ENCODE data around the gene ARFGEF3.
"Not testable (repeated sequence)": the region's sequence is repeated elsewhere in the genome, so short reads cannot be mapped to it uniquely, and the experiment has no call there.

ARFGEF3 gene

DNA sequence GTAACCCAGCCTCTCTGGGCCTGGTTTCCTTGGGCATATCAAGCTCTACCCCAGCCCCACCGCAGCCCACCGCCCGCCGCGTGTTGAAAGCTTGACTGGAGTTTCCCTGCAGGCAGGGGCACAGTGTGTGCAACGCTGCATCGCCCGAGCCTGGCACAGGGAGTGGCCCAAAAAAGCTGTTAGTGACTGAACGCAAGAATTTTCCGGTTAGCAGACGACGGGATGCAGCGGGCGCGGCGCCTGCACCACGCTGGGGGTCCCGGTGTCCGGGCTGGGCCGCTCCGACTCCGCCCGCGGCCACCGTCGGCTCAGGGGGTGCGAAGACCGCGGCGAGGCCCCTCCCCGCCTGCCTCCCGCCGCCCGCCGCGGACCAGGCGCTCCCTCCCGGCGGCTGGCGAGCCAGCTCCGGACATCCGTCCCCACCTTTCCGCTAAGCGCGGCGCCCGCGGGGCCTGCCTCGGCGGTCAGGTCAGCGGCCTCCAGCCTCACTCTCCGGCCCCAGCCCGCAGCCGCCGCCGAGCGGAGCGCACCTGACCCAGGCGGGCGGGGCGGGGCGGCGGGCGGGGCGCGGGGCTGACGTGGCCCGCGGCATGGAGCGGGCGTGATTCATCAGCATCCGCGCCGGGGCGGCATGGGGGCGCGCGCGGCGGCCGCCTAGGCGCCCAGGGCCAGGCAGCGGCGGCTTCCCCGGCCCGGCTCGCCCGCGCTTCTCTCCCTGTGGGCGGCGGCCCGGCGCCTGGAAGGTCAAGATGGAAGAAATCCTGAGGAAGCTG is at the start of gene ARFGEF3:
Gene ARFGEF3, plus strand, starts transcription at position 602 of the 773 bp plus-strand sequence. Its CDS starts 148 bp downstream, at position 750.
- DNase-seq, result peak; percentile 60

DNA sequence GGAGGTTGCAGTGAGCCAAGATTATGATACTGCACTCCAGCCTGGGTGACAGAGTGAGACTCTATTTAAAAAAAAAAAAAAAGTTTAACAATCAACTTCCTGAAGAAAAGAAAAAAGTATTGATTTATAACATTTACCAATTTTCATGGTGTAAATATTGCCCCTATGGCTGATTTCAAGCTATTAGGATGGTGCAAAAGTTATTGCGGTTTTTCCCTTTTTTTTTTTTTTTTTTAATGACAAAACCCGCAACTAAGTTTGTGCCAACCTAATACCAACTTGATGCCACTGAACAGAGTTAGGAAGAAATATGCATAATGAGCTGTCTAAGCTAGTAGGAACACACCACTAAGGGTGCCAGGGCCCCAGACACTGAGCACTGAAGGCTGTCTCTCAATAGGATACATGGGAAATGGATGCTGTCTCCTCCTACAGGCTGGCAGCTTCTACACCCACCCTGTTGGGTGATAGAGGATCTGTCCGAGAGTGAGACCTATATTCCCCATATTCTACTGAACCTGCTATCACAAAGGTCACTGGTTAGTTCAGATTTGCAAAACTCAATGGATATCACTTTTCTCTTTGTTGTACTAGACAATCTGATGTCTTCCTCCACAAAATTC is 48.0 kb upstream of the ARFGEF3 start:
- no peak for DNase-seq

GRCh38 chr6:138115201-138115600 is 46.5 kb upstream of the ARFGEF3 start:
- no peak for DNase-seq

DNA sequence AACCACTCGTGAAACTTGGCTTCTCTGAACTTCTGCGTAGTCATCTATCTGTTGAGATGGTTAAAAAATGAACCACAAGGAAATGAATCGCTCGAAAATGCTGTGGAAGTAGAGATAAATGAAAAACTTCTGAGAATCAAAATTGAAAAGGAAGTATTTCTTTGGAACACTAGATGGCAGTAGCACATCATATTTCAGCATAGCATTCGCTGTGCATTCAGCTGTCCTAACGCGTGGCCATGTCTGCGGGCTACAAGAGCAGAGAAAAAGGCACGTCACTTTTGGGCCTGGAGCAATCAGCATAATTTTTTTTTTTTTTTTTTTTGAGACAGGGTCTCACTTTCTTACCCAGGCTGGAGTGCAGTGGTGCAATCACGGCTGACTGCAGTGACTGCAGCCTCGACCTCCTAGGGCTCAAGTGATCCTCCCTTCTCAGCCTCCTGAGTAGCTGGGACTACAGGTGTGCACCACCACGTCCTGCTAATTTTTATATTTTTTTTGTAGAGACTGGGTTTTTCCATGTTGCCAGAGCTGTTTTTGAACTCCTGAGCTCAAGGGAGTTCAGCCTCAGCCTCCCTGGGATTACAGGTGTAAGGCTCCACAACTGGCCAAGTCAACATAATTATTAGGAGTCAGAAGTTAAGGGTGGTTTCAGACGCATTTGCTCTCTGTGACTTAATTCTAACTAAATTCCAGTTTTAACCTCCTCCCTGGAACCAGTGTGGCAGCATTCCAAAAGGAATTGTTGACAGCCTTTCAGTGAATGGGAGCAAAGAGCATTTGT is 45.7 kb upstream of the ARFGEF3 start:
- no peak for DNase-seq

DNA sequence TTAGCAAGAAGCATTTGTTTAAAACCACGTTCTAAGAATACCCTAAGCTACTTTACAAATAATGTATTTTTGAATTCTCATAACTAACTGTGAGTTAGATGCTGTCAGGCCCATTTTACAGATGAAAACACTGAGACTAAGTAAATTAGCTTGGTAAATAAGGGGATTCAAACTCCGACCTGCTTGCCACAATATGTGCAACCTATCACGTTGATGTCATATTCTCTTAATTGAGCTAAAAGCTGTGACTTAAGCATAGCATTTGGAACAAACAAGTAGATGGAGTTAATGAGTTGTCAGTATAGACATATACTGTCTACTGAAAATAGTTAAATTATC is 45.1 kb upstream of the ARFGEF3 start:
- no peak for DNase-seq

- no peak for DNase-seq
Measured at GRCh38 chr6:138117376-138117914, 44.3 kb upstream of the ARFGEF3 start.

DNA sequence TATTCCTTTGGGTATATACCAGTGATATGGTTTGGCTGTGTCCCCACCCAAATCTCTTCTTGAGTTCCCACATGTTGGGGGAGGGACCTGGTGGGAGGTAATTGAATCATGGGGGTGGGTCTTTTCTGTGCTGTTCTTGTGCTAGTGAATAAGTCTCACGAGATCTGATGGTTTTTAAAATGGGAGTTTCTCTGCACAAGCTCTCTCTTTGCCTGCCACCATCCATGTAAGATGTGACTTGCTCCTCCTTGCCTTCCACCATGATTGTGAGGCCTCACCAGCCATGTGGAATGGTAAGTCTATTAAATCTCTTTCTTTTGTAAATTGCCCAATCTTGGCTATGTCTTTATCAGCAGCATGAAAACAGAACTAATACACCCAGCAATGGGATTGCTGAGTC is 42.5 kb upstream of the ARFGEF3 start:
- not testable (repeated sequence) for DNase-seq

GRCh38 chr6:138119976-138120375 is 41.8 kb upstream of the ARFGEF3 start:
- DNase-seq, result no peak

DNA sequence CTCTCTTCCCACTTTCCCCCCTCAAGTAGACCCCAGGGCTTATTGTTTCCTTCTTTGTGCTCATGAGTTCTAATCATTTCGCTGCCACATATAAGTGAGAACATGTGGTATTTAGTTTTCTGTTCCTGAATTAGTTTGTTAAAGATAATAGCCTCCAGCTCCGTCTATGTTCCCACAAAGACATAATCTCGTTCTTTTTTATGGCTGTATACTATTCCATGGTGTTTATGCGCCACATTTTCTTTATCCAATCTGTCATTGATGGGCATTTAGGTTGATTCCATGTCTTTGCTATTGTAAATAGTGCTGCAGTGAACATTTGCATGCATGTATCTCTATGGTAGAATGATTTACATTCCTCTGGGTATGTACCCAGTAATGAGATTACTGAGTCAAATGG is 37.6 kb upstream of the ARFGEF3 start:
- DNase-seq, result no peak

DNA sequence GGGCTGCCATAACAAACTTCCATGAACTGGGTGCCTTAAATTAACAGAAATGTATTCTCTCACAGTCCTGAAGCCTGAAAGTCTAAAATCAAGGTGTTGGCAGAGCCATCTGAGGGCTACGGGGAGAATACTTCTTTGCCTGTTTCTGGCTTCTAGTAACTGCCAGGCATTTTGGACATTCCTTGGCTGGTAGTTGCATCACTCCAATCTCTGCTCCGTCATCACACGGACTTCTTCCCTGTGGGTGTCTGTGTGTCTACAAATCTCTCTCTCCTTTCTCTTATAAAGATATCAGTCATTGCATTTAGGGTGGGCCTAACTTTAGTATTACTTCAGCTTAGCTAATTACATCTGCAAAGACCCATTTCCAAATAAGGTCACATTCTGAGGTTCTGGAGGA is 33.6 kb upstream of the ARFGEF3 start:
- DNase-seq, result no peak

GRCh38 chr6:138129190-138129589 is 32.5 kb upstream of the ARFGEF3 start:
- DNase-seq, result no peak

DNA sequence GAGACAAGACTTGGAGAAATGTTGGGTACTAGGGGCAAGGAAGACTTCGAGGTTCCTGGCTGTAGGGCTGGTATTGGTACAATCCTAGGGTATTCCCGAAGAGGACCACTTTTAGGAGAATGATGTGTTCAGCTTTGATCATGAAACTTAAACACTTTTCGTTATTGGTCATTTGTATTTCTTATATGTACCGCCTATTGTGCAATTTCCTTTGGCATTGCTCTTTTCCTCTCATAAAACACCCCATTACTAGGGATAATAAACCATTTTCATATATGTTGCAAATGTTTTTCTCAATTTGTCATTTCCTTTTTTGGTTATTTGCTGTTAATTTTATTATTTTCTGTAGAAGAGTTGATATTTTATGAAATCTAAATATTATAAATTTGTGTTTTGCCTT is 18.9 kb upstream of the ARFGEF3 start:
- DNase-seq, result no peak

DNA sequence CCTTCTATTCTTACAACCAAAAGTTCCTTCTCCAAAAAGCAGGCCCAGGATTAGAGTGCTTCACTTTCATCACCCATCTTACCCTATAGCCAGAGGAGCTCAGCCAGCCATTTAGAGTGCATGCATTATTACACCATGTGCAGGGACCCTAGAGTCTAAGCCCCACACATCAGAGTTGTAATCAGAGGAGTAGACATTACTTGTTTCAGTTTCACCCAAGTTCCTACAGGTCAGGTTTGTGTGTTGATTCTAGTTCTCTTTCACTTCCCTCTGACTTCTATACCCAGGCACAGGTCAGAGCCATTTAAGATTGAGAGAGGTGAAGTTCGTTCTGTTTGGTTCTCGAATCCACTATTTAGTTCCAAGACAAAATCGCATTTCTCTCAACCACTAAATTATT is 16.3 kb upstream of the ARFGEF3 start:
- DNase-seq, result no peak

- DNase-seq, result no peak
Measured at GRCh38 chr6:138146544-138146943, 15.2 kb upstream of the ARFGEF3 start.

DNA sequence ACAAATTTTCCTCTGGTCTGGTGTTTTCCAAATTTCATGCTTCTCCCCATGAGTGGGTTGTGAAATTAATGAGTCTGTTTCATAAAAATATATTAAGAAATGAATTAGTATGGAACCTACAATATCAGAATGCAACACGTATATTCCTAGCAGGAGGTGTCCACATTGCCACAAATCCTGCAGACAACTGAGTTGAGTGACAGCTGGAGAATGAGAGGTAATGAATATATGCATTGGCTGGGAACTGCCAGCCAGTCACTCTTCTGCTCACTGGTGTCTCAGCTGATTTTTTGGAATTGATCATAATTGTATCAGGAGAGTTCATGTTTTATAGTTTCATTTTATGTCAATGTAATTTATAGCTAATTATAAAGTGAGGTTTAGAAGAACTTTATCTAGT is 6.3 kb upstream of the ARFGEF3 start:
- DNase-seq, result no peak

GRCh38 chr6:138157986-138158638 is 3.6 kb upstream of the ARFGEF3 start:
- DNase-seq, result no peak

DNA sequence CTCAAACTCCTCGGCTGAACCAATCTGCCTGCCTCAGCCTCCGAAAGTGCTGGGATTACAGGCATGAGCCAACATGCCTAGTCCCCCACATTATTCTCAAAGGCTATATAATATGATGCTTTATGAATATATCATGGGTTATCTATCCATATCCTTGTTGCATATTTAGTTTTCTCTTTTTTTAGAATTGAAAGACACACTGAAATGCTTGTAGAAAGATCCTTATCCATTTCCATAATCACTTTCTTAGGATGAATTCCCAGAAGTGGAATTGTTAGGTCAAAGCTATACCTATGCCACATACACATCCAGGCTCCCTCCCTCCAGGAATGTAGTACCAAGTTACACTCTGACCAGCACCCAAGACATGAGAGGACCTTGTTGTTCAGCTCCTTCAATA is 2.5 kb upstream of the ARFGEF3 start:
- no peak for DNase-seq

- DNase-seq, result no peak
Measured at GRCh38 chr6:138160329-138161087, 1.2 kb upstream of the ARFGEF3 start.

DNA sequence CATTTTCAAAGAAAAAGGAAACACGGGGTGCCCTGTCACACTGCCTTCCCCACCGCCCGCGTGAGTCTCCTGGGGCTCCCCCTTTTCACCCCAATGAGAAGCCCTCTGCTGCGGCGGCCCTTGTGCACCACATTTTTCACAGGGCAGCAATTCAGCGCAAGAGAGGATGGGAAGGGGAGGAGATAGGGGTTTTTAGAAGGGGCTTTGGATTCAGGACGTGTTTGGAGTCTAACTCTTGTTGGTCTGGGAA is 726 bp upstream of the ARFGEF3 start:
- DNase-seq, result no peak

DNA sequence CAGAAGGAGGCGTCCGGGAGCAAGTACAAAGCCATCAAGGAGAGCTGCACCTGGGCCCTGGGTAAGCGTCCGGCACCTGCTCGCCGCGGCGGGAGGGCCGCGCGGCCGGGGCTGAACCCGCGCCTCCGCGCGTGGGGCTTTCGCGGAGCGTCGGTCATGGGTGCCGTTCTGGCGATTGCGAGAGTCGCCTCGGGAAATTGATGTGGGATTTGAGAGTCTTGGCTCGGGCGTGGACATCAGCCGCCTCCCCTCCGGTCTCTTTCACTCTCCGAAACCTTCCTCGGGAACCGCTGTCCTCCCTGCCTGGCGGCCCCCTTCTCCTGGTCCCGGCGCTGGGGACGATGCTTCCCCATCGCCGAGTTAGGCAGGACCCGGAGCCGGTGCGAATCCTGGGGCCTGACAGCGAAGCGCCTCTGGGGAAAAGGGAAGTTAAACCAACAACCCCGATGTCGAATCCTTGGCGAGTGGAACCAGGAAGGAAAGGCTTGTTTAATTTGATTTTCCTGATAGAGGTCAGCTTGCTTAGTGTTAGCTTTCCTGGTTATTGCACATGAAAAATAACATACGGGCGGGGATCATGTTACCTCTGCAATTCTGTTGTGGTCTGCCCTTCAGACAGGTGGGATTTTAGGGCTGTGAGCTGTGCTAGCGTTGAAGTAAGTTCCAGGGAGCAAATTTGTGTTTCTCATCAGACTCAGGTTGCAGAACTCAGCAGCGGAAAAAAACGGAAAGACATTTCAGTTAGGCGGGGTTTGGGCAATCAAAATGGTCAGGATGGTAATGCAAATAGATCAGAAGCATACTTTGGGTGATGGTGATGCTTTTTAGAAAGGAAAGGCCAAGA is 594 bp downstream of the ARFGEF3 start:
- DNase-seq, result no peak

DNA sequence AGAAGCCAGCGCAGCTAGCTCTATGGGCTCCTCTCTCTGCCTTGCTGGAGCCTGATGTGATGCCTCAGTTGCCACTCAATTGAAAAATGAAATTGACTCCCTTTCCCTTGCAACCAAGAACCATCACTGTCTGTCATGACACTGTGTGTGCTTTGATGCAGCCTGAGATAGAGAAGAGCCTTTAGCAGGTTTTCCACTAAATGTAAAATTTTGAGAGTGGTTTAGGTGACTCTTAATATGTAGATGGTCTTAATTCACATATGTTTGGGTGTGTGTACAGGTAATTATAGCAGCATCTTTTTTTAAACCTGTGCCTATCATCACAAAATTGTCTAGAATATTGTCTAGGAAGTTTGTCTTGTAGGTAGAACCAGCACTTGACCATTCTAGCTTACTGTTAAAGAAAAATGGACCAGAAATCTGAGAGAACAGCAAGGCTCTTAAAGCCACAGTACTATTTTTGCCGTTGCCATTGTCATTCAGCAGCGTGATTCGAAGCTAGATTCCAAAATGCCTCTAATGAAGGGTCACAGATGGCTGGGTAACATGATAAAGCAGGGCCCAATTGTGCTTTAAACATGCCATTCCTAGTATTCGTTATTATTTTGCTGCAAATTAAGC is 1.3 kb downstream of the ARFGEF3 start:
- no peak for DNase-seq
